Liver (tissue), 9 donors: ENCODE results near the gene SLC11A1. TPM values are rescaled to one million over a fixed set of nuclear protein-coding genes. Genes with fewer than 3 reads are reported as not detected.

Experiments
- DNase-seq: peaks from one replicate; pipeline ENCODE4 v3.0.0-alpha.2; 2017; ENCODE audit warnings: low spot score
- H3K27ac ChIP-seq, 2 donors: one replicate each; pipeline ENCODE4 v1.7.0; 2013; ENCODE audit warnings: inconsistent platforms in 2 of 2, low read length in 2 of 2, control low read depth in 1 of 2, low read depth in 1 of 2, mild to moderate bottlenecking in 1 of 2
- H3K27me3 ChIP-seq, 4 donors: one replicate each; pipeline versions ENCODE4 v1.6.1 to v1.7.0; 2013; ENCODE audit warnings: low read length in 3 of 4, inconsistent platforms in 1 of 4, mild to moderate bottlenecking in 1 of 4, moderate library complexity in 1 of 4; ENCODE audit not compliant: control insufficient read depth in 4 of 4, insufficient read depth in 4 of 4
- H3K36me3 ChIP-seq, 4 donors: one replicate each; pipeline versions ENCODE4 v1.6.1 to v1.7.0; 2013; ENCODE audit warnings: low read length in 3 of 4, mild to moderate bottlenecking in 3 of 4, low read depth in 1 of 4, moderate library complexity in 1 of 4; ENCODE audit not compliant: control insufficient read depth in 4 of 4, insufficient read depth in 3 of 4
- H3K4me1 ChIP-seq, 4 donors: one replicate each; pipeline versions ENCODE4 v1.6.1 to v1.7.0; 2013; ENCODE audit warnings: low read length in 3 of 4, mild to moderate bottlenecking in 3 of 4, moderate library complexity in 1 of 4; ENCODE audit not compliant: control insufficient read depth in 4 of 4, insufficient read depth in 4 of 4
- H3K4me3 ChIP-seq, 3 donors: one replicate each; pipeline versions ENCODE4 v1.6.1 to v1.7.0; 2013; ENCODE audit warnings: low read length in 3 of 3, control low read depth in 1 of 3, low read depth in 1 of 3, mild to moderate bottlenecking in 1 of 3
- H3K9ac ChIP-seq, 2 donors: one replicate each; pipeline ENCODE4 v1.7.0; 2013; ENCODE audit warnings: low read length in 2 of 2, mild to moderate bottlenecking in 2 of 2, moderate library complexity in 2 of 2, control low read depth in 1 of 2, low read depth in 1 of 2
- H3K9me3 ChIP-seq, 4 donors: one replicate each; pipeline versions ENCODE4 v1.6.1 to v1.7.0; 2013; ENCODE audit warnings: low read length in 3 of 4; ENCODE audit not compliant: control insufficient read depth in 4 of 4
- ATF3 ChIP-seq: IDR thresholded peaks from 2 replicates; pipeline ENCODE4 v1.6.1; 2016; ENCODE audit warnings: antibody characterized with exemption
- CTCF ChIP-seq: fragments of 150-350 bp; IDR thresholded peaks from 2 replicates; pipeline ENCODE4 v1.5.1; 2017; ENCODE audit warnings: improper control_type of control experiment, low read depth, low read length; ENCODE audit not compliant: missing input control
- EGR1 ChIP-seq, 2 donors: IDR thresholded peaks; 2 replicates each; pipeline ENCODE4 v1.6.1; 2016 to 2018; ENCODE audit warnings: antibody characterized with exemption in 2 of 2, low read depth in 2 of 2
- FOXA1 ChIP-seq: IDR thresholded peaks from 2 replicates; pipeline ENCODE4 v1.6.1; 2016; ENCODE audit warnings: antibody characterized with exemption
- FOXA2 ChIP-seq: IDR thresholded peaks from 2 replicates; pipeline ENCODE4 v1.6.1; 2016; ENCODE audit warnings: antibody characterized with exemption
- GABPA ChIP-seq, 2 donors: IDR thresholded peaks in 1 of 2; conservative IDR thresholded peaks in 1 of 2; 2 replicates each; pipeline ENCODE4 v1.6.1; 2016; ENCODE audit warnings: antibody characterized with exemption in 2 of 2, mild to moderate bottlenecking in 1 of 2, moderate library complexity in 1 of 2
- JUND ChIP-seq, 2 donors: IDR thresholded peaks; 2 replicates each; pipeline ENCODE4 v1.6.1; 2016; ENCODE audit warnings: antibody characterized with exemption in 2 of 2
- MAX ChIP-seq: IDR thresholded peaks from 2 replicates; pipeline ENCODE4 v1.6.1; 2016; ENCODE audit warnings: antibody characterized with exemption
- RAD21 ChIP-seq, 2 donors: IDR thresholded peaks; 2 replicates each; pipeline ENCODE4 v1.6.1; 2016; ENCODE audit warnings: antibody characterized with exemption in 2 of 2, mild to moderate bottlenecking in 2 of 2
- RXRA ChIP-seq, 2 donors: IDR thresholded peaks; 2 replicates each; pipeline ENCODE4 v1.6.1; 2017 to 2018; ENCODE audit warnings: antibody characterized with exemption in 2 of 2, mild to moderate bottlenecking in 1 of 2
- SP1 ChIP-seq: IDR thresholded peaks from 2 replicates; pipeline ENCODE4 v1.6.1; 2018; ENCODE audit warnings: antibody characterized with exemption, mild to moderate bottlenecking
- YY1 ChIP-seq: IDR thresholded peaks from 2 replicates; pipeline ENCODE4 v1.6.1; 2016; ENCODE audit warnings: antibody characterized with exemption, mild to moderate bottlenecking
- ZBTB33 ChIP-seq: IDR thresholded peaks from 2 replicates; pipeline ENCODE4 v1.6.1; 2016; ENCODE audit warnings: antibody characterized with exemption
- WGBS: extraction: QIAGEN DNeasy Blood & Tissue Kit; methylation state at CpG from one replicate; pipeline ENCODE4 v1.1.7; 2013; 5-methylcytosine and 5-hydroxymethylcytosine counted together
- polyA plus RNA-seq, 2 donors: library from polyadenylated mRNA; stranded (reverse) in 1 of 2; unstranded in 1 of 2; fragments of 200-250 nt in 1 of 2; fragments of >200 nt in 1 of 2; fragmentation: Nextera tagmentation in 1 of 2; extraction: Ambion mirVana in 1 of 2; gene quantifications; one replicate each; pipeline versions ENCODE4 v1.2.1 to v1.2.3, GENCODE V29; 2013 to 2015
- total RNA-seq, 2 donors: library from RNA; depleted of rRNA; stranded (reverse); fragments of >200 nt; gene quantifications; one replicate each; pipeline ENCODE4 v1.2.3, GENCODE V29; 2014
- TF ChIP-seq, protein P1 (sequence below): IDR thresholded peaks from 2 replicates; pipeline ENCODE4 v1.6.1; 2016; ENCODE audit warnings: antibody characterized with exemption, mild to moderate bottlenecking
- donor health status: healthy.
- donor health status: healthy.
- donor health status: healthy.
- donor health status: healthy.
- donor health status: healthy.

Gene SLC11A1
- total and polyA plus RNA-seq, 4 donors = 1.4 to 23.0 (median 3.2) TPM

GRCh38 chr2:218341381-218341780 lies 40.7 kb upstream of the SLC11A1 start:
- WGBS = 96% methylated on average over 8 of the region's 8 CpGs
- Histone ChIP-seq H3K27ac (no peak overlapping the region), H3K36me3 (peaks cover 14 to 39% (median 20%) of the 10 kb centered on the region in 4 donors), H3K27me3 (no peaks in the 10 kb centered on the region), H3K9ac (no peak overlapping the region), H3K4me3 (no peak overlapping the region), H3K9me3 (no peaks in the 10 kb centered on the region), H3K4me1 (no peaks in the 10 kb centered on the region)
- TF ChIP-seq RXRA (IDR thresholded peaks at IDR 0.05) (no peak), ATF3 (no peak), MAX (no peak), GABPA (IDR thresholded peaks at IDR 0.05 in 1 of 2, conservative IDR thresholded peaks at IDR 0.05 in 1 of 2) (no peak), FOXA2 (no peak), CTCF (no peak), FOXA1 (no peak), YY1 (no peak), RAD21 (IDR thresholded peaks at IDR 0.05) (no peak)
- TF ChIP-seq, protein P1, sequence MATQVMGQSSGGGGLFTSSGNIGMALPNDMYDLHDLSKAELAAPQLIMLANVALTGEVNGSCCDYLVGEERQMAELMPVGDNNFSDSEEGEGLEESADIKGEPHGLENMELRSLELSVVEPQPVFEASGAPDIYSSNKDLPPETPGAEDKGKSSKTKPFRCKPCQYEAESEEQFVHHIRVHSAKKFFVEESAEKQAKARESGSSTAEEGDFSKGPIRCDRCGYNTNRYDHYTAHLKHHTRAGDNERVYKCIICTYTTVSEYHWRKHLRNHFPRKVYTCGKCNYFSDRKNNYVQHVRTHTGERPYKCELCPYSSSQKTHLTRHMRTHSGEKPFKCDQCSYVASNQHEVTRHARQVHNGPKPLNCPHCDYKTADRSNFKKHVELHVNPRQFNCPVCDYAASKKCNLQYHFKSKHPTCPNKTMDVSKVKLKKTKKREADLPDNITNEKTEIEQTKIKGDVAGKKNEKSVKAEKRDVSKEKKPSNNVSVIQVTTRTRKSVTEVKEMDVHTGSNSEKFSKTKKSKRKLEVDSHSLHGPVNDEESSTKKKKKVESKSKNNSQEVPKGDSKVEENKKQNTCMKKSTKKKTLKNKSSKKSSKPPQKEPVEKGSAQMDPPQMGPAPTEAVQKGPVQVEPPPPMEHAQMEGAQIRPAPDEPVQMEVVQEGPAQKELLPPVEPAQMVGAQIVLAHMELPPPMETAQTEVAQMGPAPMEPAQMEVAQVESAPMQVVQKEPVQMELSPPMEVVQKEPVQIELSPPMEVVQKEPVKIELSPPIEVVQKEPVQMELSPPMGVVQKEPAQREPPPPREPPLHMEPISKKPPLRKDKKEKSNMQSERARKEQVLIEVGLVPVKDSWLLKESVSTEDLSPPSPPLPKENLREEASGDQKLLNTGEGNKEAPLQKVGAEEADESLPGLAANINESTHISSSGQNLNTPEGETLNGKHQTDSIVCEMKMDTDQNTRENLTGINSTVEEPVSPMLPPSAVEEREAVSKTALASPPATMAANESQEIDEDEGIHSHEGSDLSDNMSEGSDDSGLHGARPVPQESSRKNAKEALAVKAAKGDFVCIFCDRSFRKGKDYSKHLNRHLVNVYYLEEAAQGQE = no peak
- DNase-seq = no peak

- Histone ChIP-seq H3K4me1 (peaks cover 0 to 3% (median 0%) of the 10 kb centered on the region in 4 donors), H3K9me3 (no peaks in the 10 kb centered on the region), H3K9ac (no peak overlapping the region), H3K4me3 (no peak overlapping the region), H3K27me3 (no peaks in the 10 kb centered on the region), H3K27ac (no peak overlapping the region), H3K36me3 (peaks cover 14 to 39% (median 22%) of the 10 kb centered on the region in 4 donors)
- DNase-seq = no peak
- WGBS = 99% methylated on average over 5 of the region's 5 CpGs
- TF ChIP-seq SP1 (no peak), GABPA (IDR thresholded peaks at IDR 0.05 in 1 of 2, conservative IDR thresholded peaks at IDR 0.05 in 1 of 2) (no peak), RAD21 (IDR thresholded peaks at IDR 0.05) (no peak), EGR1 (IDR thresholded peaks at IDR 0.05; ENCODE audit: low read depth in 2 of 2) (no peak), JUND (IDR thresholded peaks at IDR 0.05) (no peak), MAX (no peak), CTCF (no peak), YY1 (no peak), RXRA (IDR thresholded peaks at IDR 0.05) (no peak), FOXA2 (no peak), ZBTB33 (no peak), FOXA1 (no peak)
These were observed 39.2 kb upstream of the SLC11A1 start for GRCh38 chr2:218342837-218343236.
